Measurements from ENCODE around the gene MIOS.

MIOS gene

DNA sequence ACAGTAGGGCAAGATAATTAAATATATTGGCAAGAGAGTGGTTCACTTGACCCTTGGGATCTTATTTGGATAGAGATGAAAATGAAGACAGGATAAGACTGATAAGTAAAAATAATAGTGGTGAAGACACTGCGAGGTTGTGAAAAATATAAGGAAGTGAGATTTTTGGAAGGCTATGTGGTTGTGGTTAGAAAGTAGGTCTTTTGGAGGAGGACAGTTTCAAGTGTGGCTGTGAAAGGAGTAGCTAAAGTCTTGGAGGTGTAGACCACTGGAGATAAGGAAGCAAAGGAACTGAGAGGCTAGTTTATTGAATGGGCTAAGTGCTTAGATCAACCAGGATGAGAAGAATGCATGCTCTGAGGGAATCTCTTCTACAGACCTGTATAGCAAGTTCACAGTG lies 11.2 kb downstream of the MIOS start:
- DNase-seq (ENCODE audit: extremely low read depth, low read depth), result no peak
- TF ChIP-seq, protein P1, sequence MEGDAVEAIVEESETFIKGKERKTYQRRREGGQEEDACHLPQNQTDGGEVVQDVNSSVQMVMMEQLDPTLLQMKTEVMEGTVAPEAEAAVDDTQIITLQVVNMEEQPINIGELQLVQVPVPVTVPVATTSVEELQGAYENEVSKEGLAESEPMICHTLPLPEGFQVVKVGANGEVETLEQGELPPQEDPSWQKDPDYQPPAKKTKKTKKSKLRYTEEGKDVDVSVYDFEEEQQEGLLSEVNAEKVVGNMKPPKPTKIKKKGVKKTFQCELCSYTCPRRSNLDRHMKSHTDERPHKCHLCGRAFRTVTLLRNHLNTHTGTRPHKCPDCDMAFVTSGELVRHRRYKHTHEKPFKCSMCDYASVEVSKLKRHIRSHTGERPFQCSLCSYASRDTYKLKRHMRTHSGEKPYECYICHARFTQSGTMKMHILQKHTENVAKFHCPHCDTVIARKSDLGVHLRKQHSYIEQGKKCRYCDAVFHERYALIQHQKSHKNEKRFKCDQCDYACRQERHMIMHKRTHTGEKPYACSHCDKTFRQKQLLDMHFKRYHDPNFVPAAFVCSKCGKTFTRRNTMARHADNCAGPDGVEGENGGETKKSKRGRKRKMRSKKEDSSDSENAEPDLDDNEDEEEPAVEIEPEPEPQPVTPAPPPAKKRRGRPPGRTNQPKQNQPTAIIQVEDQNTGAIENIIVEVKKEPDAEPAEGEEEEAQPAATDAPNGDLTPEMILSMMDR (IDR thresholded peaks at IDR 0.05; ENCODE audit: low read depth, low read length, missing control alignments), result no peak
- H3K4me3 ChIP-seq (replicated peaks; ENCODE audit: low read depth, low read length), result no peak overlapping the region

DNA sequence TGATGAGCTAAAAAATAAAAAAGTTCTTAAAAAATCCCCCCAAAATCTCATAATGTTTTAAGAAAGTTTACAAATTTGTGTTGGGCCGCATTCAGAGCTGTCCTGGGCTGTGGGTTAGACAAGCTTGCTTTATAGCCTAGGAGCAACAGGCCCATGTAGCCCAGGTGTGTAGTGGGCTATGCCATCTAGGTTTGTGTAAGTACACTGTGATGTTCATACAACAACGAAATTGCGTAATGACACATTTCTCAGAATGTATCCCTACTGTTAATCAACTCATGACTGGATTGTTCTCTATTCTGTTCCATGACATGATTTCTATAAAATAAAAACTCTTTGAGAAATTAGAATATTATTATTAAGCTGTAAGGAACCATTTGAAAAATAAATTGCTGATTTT lies 13.0 kb downstream of the MIOS start:
- DNase-seq (ENCODE audit: extremely low read depth, low read depth), result no peak

GRCh38 chr7:7581531-7582179 lies 15.0 kb downstream of the MIOS start:
- DNase-seq (ENCODE audit: extremely low read depth, low read depth), result no peak
- TF ChIP-seq, protein P1 (IDR thresholded peaks at IDR 0.05; ENCODE audit: low read depth, low read length, missing control alignments), result no peak
- H3K4me3 ChIP-seq (replicated peaks; ENCODE audit: low read depth, low read length), result no peak overlapping the region

More for the DNA sequence above, 13.0 kb downstream of the MIOS start:
- no peak overlapping the region for H3K4me3 ChIP-seq (replicated peaks; ENCODE audit: low read depth, low read length)
- TF ChIP-seq, protein P1 (IDR thresholded peaks at IDR 0.05; ENCODE audit: low read depth, low read length, missing control alignments), result no peak

GRCh38 chr7:7582596-7582995 lies 15.9 kb downstream of the MIOS start:
- TF ChIP-seq, protein P1 (IDR thresholded peaks at IDR 0.05; ENCODE audit: low read depth, low read length, missing control alignments), result no peak
- no peak overlapping the region for H3K4me3 ChIP-seq (replicated peaks; ENCODE audit: low read depth, low read length)
- DNase-seq (ENCODE audit: extremely low read depth, low read depth), result no peak

GRCh38 chr7:7583731-7584130 lies 17.0 kb downstream of the MIOS start:
- no peak overlapping the region for H3K4me3 ChIP-seq (replicated peaks; ENCODE audit: low read depth, low read length)
- DNase-seq (ENCODE audit: extremely low read depth, low read depth), result no peak
- TF ChIP-seq, protein P1 (IDR thresholded peaks at IDR 0.05; ENCODE audit: low read depth, low read length, missing control alignments), result no peak

DNA sequence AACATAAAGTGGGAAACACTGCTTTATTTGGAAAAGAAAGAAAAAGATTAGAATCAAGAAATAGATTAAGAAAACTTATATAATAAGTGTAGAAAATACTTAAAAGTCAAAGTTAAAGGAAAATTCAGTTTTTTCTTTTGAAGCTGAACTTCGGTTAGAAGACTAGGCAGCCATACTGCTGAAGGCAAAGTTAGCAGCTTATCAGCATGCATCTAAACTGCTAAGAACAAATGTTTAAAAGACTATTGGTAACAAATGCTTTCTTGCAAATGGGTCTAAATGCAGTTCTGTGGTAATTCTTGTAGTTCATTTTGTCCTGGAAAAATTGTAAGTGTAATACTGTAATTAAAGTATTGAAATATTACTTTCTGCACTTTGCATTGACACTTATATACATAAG lies 18.0 kb downstream of the MIOS start:
- no peak for DNase-seq (ENCODE audit: extremely low read depth, low read depth)
- no peak overlapping the region for H3K4me3 ChIP-seq (replicated peaks; ENCODE audit: low read depth, low read length)
- TF ChIP-seq, protein P1 (IDR thresholded peaks at IDR 0.05; ENCODE audit: low read depth, low read length, missing control alignments), result no peak
